HepG2 (cell line): ENCODE results near the gene FAM3B.

ENCODE experiments used
- BRF2 ChIP-seq: sonication (generic); formaldehyde crosslinking; IDR thresholded peaks from 2 replicates; pipeline ENCODE4 v1.8.1; 2022; ENCODE audit warnings: mild to moderate bottlenecking, missing genetic modification reagents
- CTCF ChIP-seq: sonication (generic); formaldehyde crosslinking; IDR thresholded peaks from 2 replicates; pipeline ENCODE4 v1.5.0; 2020; ENCODE audit warnings: mild to moderate bottlenecking, missing genetic modification reagents, moderate library complexity
- HBP1 ChIP-seq: IDR thresholded peaks from 2 replicates; pipeline ENCODE4 v1.6.1; 2016; ENCODE audit warnings: low read depth, control low read depth
- HDAC6 ChIP-seq: fragments of 200-600 bp; sonication (generic); IDR thresholded peaks from 2 replicates; pipeline ENCODE4 v1.7.0; 2017; ENCODE audit warnings: mild to moderate bottlenecking, antibody characterized with exemption, low read length, low read depth
- IRF2 ChIP-seq: IDR thresholded peaks from 2 replicates; pipeline ENCODE4 v1.6.1; 2018; ENCODE audit warnings: missing genetic modification reagents, missing compliant biosample characterization
- MEF2D ChIP-seq: sonication (generic); formaldehyde crosslinking; IDR thresholded peaks from 2 replicates; pipeline ENCODE4 v1.5.1; 2020; ENCODE audit warnings: mild to moderate bottlenecking, missing genetic modification reagents
- MYC ChIP-seq: sonication (generic); formaldehyde crosslinking; IDR thresholded peaks from 2 replicates; pipeline ENCODE4 v1.9.0; 2021; ENCODE audit warnings: missing genetic modification reagents, borderline replicate concordance
- NR3C1 ChIP-seq: sonication (generic); formaldehyde crosslinking; IDR thresholded peaks from 2 replicates; pipeline ENCODE4 v1.4.0; 2020; ENCODE audit warnings: missing genetic modification reagents
- ZNF260 ChIP-seq: sonication (generic); formaldehyde crosslinking; IDR thresholded peaks from 2 replicates; pipeline ENCODE4 v1.4.0; 2020; ENCODE audit warnings: missing genetic modification reagents, low read depth, mild to moderate bottlenecking, borderline replicate concordance

GRCh38 chr21:41402796-41403195, 86.2 kb downstream of the FAM3B start:
- TF ChIP-seq ZNF260 (CRISPR knock-in tag) (no peak), CTCF (no peak), MEF2D (CRISPR knock-in tag) (no peak), MYC (CRISPR knock-in tag) (no peak), HDAC6 (no peak), IRF2 (CRISPR knock-in tag) (no peak), NR3C1 (no peak), HBP1 (CRISPR knock-in tag) (no peak), BRF2 (no peak)
